Urothelium cell line (cell line): ENCODE measurements around the gene FYCO1.

ENCODE experiments used
- DNase-seq: peaks from one replicate; pipeline ENCODE4 v3.0.0; 2011; ENCODE audit warnings: low spot score, mixed read lengths
- FAIRE-seq: peaks from 2 replicates; lab custom pipeline; 2011; peaks lifted over from hg19 to GRCh38; lab: Jason Lieb, UNC

The FYCO1 gene

GRCh38 chr3:45985532-45986302 is 9.9 kb downstream of the FYCO1 start:
- DNase-seq (no peak), FAIRE-seq (no peak)

- DNase-seq, result no peak
- no peak for FAIRE-seq
Measured at GRCh38 chr3:45984331-45985312, 11.0 kb downstream of the FYCO1 start.

- DNase-seq, result no peak
- no peak for FAIRE-seq
Measured at GRCh38 chr3:45983770-45984169, 11.9 kb downstream of the FYCO1 start.

GRCh38 chr3:45981346-45982074 is 14.1 kb downstream of the FYCO1 start:
- DNase-seq (no peak), FAIRE-seq (no peak)

GRCh38 chr3:45980819-45981218 is 14.8 kb downstream of the FYCO1 start:
- DNase-seq (no peak), FAIRE-seq (no peak)

GRCh38 chr3:45980229-45980813 is 15.3 kb downstream of the FYCO1 start:
- DNase-seq, result no peak
- no peak for FAIRE-seq

GRCh38 chr3:45979378-45979777 is 16.2 kb downstream of the FYCO1 start:
- DNase-seq, result no peak
- FAIRE-seq, result peak; percentile 48

GRCh38 chr3:45978006-45978761 is 17.4 kb downstream of the FYCO1 start:
- no peak for FAIRE-seq
- DNase-seq, result peak; percentile 32

GRCh38 chr3:45976191-45977091 is 19.2 kb downstream of the FYCO1 start:
- FAIRE-seq, result no peak
- DNase-seq, result no peak

- DNase-seq, result no peak
Measured at GRCh38 chr3:45975686-45976085, 19.9 kb downstream of the FYCO1 start.

GRCh38 chr3:45974686-45975085 is 20.9 kb downstream of the FYCO1 start:
- no peak for DNase-seq
- no peak for FAIRE-seq

More at GRCh38 chr3:45975686-45976085, 19.9 kb downstream of the FYCO1 start:
- no peak for FAIRE-seq

GRCh38 chr3:45972534-45973402 is 22.9 kb downstream of the FYCO1 start:
- peak; percentile 27 for DNase-seq
- FAIRE-seq, result no peak

- no peak for DNase-seq
- FAIRE-seq, result no peak
Measured at GRCh38 chr3:45969953-45970352, 25.7 kb downstream of the FYCO1 start.

GRCh38 chr3:45969116-45969515 is 26.5 kb downstream of the FYCO1 start:
- no peak for DNase-seq
- no peak for FAIRE-seq

- no peak for FAIRE-seq
- peak; percentile 57 for DNase-seq
Measured at GRCh38 chr3:45968706-45969105, 26.9 kb downstream of the FYCO1 start.

- DNase-seq (no peak), FAIRE-seq (no peak)
Measured at GRCh38 chr3:45968149-45968548, 27.5 kb downstream of the FYCO1 start.

GRCh38 chr3:45967724-45968123 is 27.9 kb downstream of the FYCO1 start:
- FAIRE-seq (no peak), DNase-seq (no peak)
